Natural killer cell (primary cell): ENCODE measurements around the gene ZNF503. TPM values are rescaled to one million over a fixed set of nuclear protein-coding genes. Genes with fewer than 3 reads are reported as not detected.

Source experiments
- ATAC-seq, 3 donors: fragments of 150-1000 bp in 2 of 3; fragments of 200-7000 bp in 1 of 3; cut with Tn5 transposase; 1 replicate in 1 of 3; 2 replicates in 2 of 3; pipeline ENCODE4 v1.10.0; 2021; ENCODE audit warnings: mild to moderate bottlenecking in 2 of 3, moderate library complexity in 2 of 3
- DNase-seq, 2 donors: peaks; one replicate each; pipeline versions ENCODE4 v3.0.0 to v3.0.0-alpha.2; 2013 to 2021; ENCODE audit warnings: mixed read lengths in 1 of 2
- H3K27ac ChIP-seq: one replicate; pipeline ENCODE4 v1.5.1; 2013; ENCODE audit warnings: mild to moderate bottlenecking, low read length
- H3K27me3 ChIP-seq: one replicate; pipeline ENCODE4 v1.6.1; 2013; ENCODE audit warnings: low read length; ENCODE audit not compliant: control insufficient read depth, insufficient read depth
- H3K36me3 ChIP-seq: one replicate; pipeline ENCODE4 v1.6.1; 2013; ENCODE audit warnings: low read length; ENCODE audit not compliant: control insufficient read depth, insufficient read depth
- H3K4me1 ChIP-seq: one replicate; pipeline ENCODE4 v1.6.1; 2013; ENCODE audit warnings: low read length; ENCODE audit not compliant: control insufficient read depth, insufficient read depth
- H3K4me3 ChIP-seq: one replicate; pipeline ENCODE4 v1.5.1; 2013; ENCODE audit warnings: low read length
- H3K9me3 ChIP-seq: one replicate; pipeline ENCODE4 v1.6.1; 2013; ENCODE audit warnings: low read length; ENCODE audit not compliant: control insufficient read depth, insufficient read depth
- H3K27ac Mint-ChIP-seq, 2 donors: one replicate each; pipeline ENCODE4 v1.8.0; 2022; ENCODE audit warnings: mild to moderate bottlenecking in 2 of 2, mixed read lengths in 2 of 2, moderate library complexity in 1 of 2
- H3K27me3 Mint-ChIP-seq, 2 donors: one replicate each; pipeline ENCODE4 v1.8.0; 2022; ENCODE audit warnings: low read depth in 2 of 2, mixed read lengths in 2 of 2
- H3K36me3 Mint-ChIP-seq: one replicate; pipeline ENCODE4 v1.8.0; 2022; ENCODE audit warnings: mixed read lengths
- H3K4me1 Mint-ChIP-seq, 2 donors: one replicate each; pipeline ENCODE4 v1.8.0; 2022; ENCODE audit warnings: mixed read lengths in 2 of 2
- H3K4me3 Mint-ChIP-seq: one replicate; pipeline ENCODE4 v1.8.0; 2022; ENCODE audit warnings: mild to moderate bottlenecking, moderate library complexity, mixed read lengths
- H3K9me3 Mint-ChIP-seq, 2 donors: one replicate each; pipeline ENCODE4 v1.8.0; 2022; ENCODE audit warnings: mixed read lengths in 2 of 2
- WGBS: methylation state at CpG from one replicate; pipeline ENCODE4 v1.1.7; 2013; ENCODE audit warnings: missing lambda C conversion rate; ENCODE audit not compliant: insufficient coverage; 5-methylcytosine and 5-hydroxymethylcytosine counted together
- intact Hi-C: fragments of 100-400 bp; cut with micrococcal nuclease; formaldehyde crosslinking; loops from one replicate; pipeline ENCODE4 v1.14.2; 2022
- total RNA-seq, 4 donors: library from RNA; stranded (reverse); fragments of 120-200 nt in 1 of 4; gene quantifications; one replicate each; pipeline versions ENCODE4 v1.2.3 to v1.2.4, GENCODE V29; 2013 to 2022
- TF ChIP-seq, protein P1 (sequence below): fragments of 200-600 bp; IDR thresholded peaks from one replicate; pipeline ENCODE4 v1.8.0; 2022; ENCODE audit warnings: antibody characterized with exemption

ZNF503 gene
- total RNA-seq, 3 donors from 2014 or later (not counting 1 experiment from before 2014, with no cell fraction given): 0.27 to 1.2 (median 0.73) TPM

DNA sequence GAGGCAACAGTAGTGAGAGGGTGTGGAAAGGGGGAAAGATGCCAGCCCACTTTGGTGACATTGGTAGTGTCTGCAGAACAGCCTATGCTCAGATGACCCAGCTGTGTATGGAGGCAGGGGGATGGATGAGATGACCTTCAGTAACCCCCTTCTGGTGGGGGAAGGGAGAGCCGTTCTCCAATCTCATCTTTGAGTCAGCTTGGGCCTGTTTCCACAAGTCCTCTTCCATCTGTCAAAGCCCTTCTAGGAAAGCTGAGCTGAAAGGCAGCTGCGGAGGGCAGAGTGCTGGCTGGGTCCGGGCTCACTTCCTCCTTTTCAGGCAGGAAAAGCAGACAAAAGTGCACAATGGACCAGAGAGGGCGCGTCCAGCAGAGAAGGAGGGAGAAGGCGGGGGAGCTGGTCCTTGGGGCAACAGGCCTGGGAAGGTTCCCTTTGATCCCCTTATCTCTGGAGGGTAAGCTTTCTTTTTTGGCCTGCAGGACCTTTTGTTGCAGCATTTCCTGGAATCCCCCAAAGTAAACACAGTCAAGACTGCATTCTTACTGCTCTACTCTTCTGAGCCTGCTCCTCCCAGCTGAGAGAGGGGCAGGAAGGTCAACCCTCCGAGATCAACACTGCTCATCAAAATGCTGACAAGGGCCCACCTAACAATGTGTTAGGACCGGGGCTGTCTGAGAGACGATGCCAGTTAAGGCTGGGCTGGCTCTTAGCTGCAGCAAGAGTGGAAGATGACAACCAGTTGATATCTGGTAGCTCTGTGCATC, 28.6 kb upstream of the ZNF503 start:
- H3K27ac Mint-ChIP-seq: no peak overlapping the region
- H3K4me3 Mint-ChIP-seq: peak overlapping the region; percentile 38
- WGBS: 36% methylated on average over 9 of the region's 9 CpGs

DNA sequence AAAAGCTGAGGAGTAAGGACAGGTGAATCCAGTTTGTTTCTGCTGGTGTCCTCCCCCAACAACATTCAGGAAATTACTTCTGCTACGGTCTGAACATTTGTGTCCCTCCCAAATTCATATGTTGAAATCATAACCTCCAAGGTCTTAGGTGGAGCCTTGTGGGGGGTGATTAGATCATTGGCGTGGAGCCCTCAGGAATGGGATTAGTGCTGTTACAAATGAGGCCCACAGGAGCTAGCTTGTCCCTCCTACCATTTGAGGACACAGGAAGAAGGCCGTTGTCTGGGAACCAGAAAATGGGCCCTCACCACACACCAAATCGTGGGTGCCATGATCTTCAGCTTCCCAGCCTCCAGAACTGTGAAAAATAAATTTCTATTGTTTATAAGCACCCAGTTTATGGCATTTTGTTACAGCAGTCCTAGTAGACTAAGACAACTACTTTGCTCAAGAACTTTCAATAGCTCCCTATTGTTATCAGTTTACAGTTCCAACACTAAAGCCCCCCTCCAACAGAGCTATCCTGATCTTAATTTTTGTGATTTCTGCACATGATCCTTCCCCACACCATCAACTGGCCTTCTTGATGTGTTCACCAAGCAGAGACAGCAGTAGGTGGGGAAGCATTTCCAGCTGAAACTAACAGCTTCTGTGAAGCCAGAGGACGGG, 27.7 kb upstream of the ZNF503 start:
- TF ChIP-seq, protein P1, sequence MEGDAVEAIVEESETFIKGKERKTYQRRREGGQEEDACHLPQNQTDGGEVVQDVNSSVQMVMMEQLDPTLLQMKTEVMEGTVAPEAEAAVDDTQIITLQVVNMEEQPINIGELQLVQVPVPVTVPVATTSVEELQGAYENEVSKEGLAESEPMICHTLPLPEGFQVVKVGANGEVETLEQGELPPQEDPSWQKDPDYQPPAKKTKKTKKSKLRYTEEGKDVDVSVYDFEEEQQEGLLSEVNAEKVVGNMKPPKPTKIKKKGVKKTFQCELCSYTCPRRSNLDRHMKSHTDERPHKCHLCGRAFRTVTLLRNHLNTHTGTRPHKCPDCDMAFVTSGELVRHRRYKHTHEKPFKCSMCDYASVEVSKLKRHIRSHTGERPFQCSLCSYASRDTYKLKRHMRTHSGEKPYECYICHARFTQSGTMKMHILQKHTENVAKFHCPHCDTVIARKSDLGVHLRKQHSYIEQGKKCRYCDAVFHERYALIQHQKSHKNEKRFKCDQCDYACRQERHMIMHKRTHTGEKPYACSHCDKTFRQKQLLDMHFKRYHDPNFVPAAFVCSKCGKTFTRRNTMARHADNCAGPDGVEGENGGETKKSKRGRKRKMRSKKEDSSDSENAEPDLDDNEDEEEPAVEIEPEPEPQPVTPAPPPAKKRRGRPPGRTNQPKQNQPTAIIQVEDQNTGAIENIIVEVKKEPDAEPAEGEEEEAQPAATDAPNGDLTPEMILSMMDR: no peak
- Histone ChIP-seq H3K27ac (no peak overlapping the region), H3K4me1 (peaks cover 22% of the 10 kb centered on the region), H3K4me3 (no peak overlapping the region), H3K9me3 (no peaks in the 10 kb centered on the region), H3K27me3 (no peaks in the 10 kb centered on the region), H3K36me3 (no peaks in the 10 kb centered on the region)
- Mint-ChIP-seq H3K36me3 (no peaks in the 10 kb centered on the region), H3K27ac (no peak overlapping the region), H3K4me3 (no peak overlapping the region), H3K27me3 (peaks cover 19 to 22% of the 10 kb centered on the region in 2 donors), H3K4me1 (peaks cover 0 to 18% of the 10 kb centered on the region in 2 donors), H3K9me3 (no peaks in the 10 kb centered on the region)
- WGBS: 91% methylated on average over 4 of the region's 5 CpGs
- intact Hi-C loops: no loop called here
- ATAC-seq (no peak), DNase-seq (no peak)

More for the DNA sequence above, 28.6 kb upstream of the ZNF503 start:
- Histone ChIP-seq H3K27ac (no peak overlapping the region), H3K27me3 (no peaks in the 10 kb centered on the region), H3K4me1 (peaks cover 22% of the 10 kb centered on the region), H3K9me3 (no peaks in the 10 kb centered on the region), H3K4me3 (no peak overlapping the region), H3K36me3 (no peaks in the 10 kb centered on the region)
- DNase-seq (no peak), ATAC-seq (no peak)
- Mint-ChIP-seq H3K36me3 (no peaks in the 10 kb centered on the region), H3K4me1 (peaks cover 0 to 18% of the 10 kb centered on the region in 2 donors), H3K9me3 (no peaks in the 10 kb centered on the region), H3K27me3 (peaks cover 23 to 29% of the 10 kb centered on the region in 2 donors)
- intact Hi-C loops: no loop called here
- TF ChIP-seq, protein P1: no peak

DNA sequence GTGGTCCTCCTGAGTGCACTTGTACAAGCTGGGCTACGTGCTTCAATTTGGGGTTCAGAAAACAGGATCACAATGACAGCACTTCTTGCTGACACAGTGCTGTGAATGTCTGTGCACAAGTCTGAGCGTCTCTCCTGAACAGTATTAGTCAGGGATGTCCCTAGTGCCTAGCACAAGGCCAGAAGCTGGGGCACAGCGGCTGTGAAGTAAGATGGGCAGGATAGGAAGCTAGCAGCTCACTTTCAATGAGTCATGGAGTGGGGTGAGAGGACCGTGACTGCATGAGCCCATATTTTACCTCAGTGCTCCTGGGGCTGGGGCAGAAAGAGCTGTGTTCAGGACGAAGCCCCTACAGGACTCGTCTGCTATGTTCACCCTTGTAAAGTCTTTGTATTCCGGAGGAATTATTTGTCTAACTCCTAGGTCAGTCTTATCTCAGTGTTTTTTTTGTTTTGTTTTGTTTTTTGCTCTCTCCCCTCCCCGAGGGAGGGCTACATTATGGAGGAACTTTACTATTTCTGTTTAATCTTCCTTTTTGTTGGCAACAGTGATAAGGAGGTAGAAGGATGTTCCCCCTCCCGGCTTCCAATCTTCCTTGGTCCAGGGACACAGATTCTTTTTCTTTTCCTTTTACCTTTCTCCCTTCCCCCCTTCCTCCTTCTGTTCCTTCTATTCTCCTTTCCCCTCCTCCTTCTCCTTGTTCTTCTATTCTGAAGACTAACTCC, 27.0 kb upstream of the ZNF503 start:
- Histone ChIP-seq H3K27ac (no peak overlapping the region), H3K27me3 (no peaks in the 10 kb centered on the region), H3K4me3 (no peak overlapping the region), H3K36me3 (no peaks in the 10 kb centered on the region), H3K4me1 (peaks cover 22% of the 10 kb centered on the region), H3K9me3 (no peaks in the 10 kb centered on the region)
- Mint-ChIP-seq H3K27ac (no peak overlapping the region), H3K9me3 (no peaks in the 10 kb centered on the region), H3K36me3 (no peaks in the 10 kb centered on the region), H3K27me3 (peaks cover 19 to 21% of the 10 kb centered on the region in 2 donors), H3K4me3 (no peak overlapping the region), H3K4me1 (peaks cover 0 to 18% of the 10 kb centered on the region in 2 donors)
- DNase-seq (no peak), ATAC-seq (peak in 1 of 3 donors; percentile 27)
- WGBS: 77% methylated on average over 8 of the region's 9 CpGs
- intact Hi-C loops: no loop called here
- TF ChIP-seq, protein P1: no peak
